Measurements from ENCODE around the gene GFRA1.
"Not testable (repeated sequence)": the region's sequence is repeated elsewhere in the genome, so short reads cannot be mapped to it uniquely, and the experiment has no call there.

Gene GFRA1

GRCh38 chr10:116197946-116198675, 74.9 kb downstream of the GFRA1 start:
- no peak for FAIRE-seq
- no peak for DNase-seq (ENCODE audit: low spot score)

- DNase-seq (ENCODE audit: low spot score) (no peak), FAIRE-seq (no peak)
Observed at GRCh38 chr10:116195583-116195982, 77.4 kb downstream of the GFRA1 start.

GRCh38 chr10:116195039-116195438, 78.0 kb downstream of the GFRA1 start:
- no peak for FAIRE-seq

GRCh38 chr10:116194061-116194460, 78.9 kb downstream of the GFRA1 start:
- DNase-seq (ENCODE audit: low spot score) = no peak
- no peak for FAIRE-seq

More at GRCh38 chr10:116195039-116195438, 78.0 kb downstream of the GFRA1 start:
- no peak for DNase-seq (ENCODE audit: low spot score)

GRCh38 chr10:116190883-116191282, 82.1 kb downstream of the GFRA1 start:
- DNase-seq (ENCODE audit: low spot score) (no peak), FAIRE-seq (no peak)

- no peak for DNase-seq (ENCODE audit: low spot score)
- FAIRE-seq = no peak
Observed at GRCh38 chr10:116186273-116186672, 86.7 kb downstream of the GFRA1 start.

GRCh38 chr10:116185199-116185867, 87.7 kb downstream of the GFRA1 start:
- DNase-seq (ENCODE audit: low spot score) (no peak), FAIRE-seq (no peak)

- DNase-seq (ENCODE audit: low spot score) (no peak), FAIRE-seq (no peak)
Observed at GRCh38 chr10:116184512-116184794, 88.6 kb downstream of the GFRA1 start.

- FAIRE-seq = no peak
- peak; percentile 49 for DNase-seq (ENCODE audit: low spot score)
Observed at GRCh38 chr10:116183733-116184511, 89.1 kb downstream of the GFRA1 start.

- FAIRE-seq (no peak), DNase-seq (ENCODE audit: low spot score) (no peak)
Observed at GRCh38 chr10:116182426-116182825, 90.6 kb downstream of the GFRA1 start.

GRCh38 chr10:116178086-116178605, 94.9 kb downstream of the GFRA1 start:
- no peak for FAIRE-seq
- no peak for DNase-seq (ENCODE audit: low spot score)

- DNase-seq (ENCODE audit: low spot score) (no peak), FAIRE-seq (no peak)
Observed at GRCh38 chr10:116175231-116175630, 97.8 kb downstream of the GFRA1 start.

GRCh38 chr10:116171505-116171904, 101.5 kb downstream of the GFRA1 start:
- DNase-seq (ENCODE audit: low spot score) (no peak), FAIRE-seq (no peak)

- FAIRE-seq = peak; percentile 46
- peak; percentile 40 for DNase-seq (ENCODE audit: low spot score)
Observed at GRCh38 chr10:116170815-116171250, 102.2 kb downstream of the GFRA1 start.

- FAIRE-seq = no peak
- no peak for DNase-seq (ENCODE audit: low spot score)
Observed at GRCh38 chr10:116169782-116170445, 103.1 kb downstream of the GFRA1 start.

GRCh38 chr10:116168745-116169144, 104.3 kb downstream of the GFRA1 start:
- DNase-seq (ENCODE audit: low spot score) (no peak), FAIRE-seq (no peak)

GRCh38 chr10:116168329-116168728, 104.7 kb downstream of the GFRA1 start:
- no peak for DNase-seq (ENCODE audit: low spot score)
- no peak for FAIRE-seq

- not testable (repeated sequence) for FAIRE-seq; DNase-seq (ENCODE audit: low spot score)
Observed at GRCh38 chr10:116165941-116166340, 107.1 kb downstream of the GFRA1 start.

GRCh38 chr10:116164291-116164690, 108.7 kb downstream of the GFRA1 start:
- no peak for FAIRE-seq
- no peak for DNase-seq (ENCODE audit: low spot score)

GRCh38 chr10:116163333-116164131, 109.5 kb downstream of the GFRA1 start:
- no peak for FAIRE-seq
- no peak for DNase-seq (ENCODE audit: low spot score)

- DNase-seq (ENCODE audit: low spot score) (no peak), FAIRE-seq (no peak)
Observed at GRCh38 chr10:116162851-116163250, 110.2 kb downstream of the GFRA1 start.
